ENCODE results near the gene FOXJ3.

FOXJ3 gene

DNA sequence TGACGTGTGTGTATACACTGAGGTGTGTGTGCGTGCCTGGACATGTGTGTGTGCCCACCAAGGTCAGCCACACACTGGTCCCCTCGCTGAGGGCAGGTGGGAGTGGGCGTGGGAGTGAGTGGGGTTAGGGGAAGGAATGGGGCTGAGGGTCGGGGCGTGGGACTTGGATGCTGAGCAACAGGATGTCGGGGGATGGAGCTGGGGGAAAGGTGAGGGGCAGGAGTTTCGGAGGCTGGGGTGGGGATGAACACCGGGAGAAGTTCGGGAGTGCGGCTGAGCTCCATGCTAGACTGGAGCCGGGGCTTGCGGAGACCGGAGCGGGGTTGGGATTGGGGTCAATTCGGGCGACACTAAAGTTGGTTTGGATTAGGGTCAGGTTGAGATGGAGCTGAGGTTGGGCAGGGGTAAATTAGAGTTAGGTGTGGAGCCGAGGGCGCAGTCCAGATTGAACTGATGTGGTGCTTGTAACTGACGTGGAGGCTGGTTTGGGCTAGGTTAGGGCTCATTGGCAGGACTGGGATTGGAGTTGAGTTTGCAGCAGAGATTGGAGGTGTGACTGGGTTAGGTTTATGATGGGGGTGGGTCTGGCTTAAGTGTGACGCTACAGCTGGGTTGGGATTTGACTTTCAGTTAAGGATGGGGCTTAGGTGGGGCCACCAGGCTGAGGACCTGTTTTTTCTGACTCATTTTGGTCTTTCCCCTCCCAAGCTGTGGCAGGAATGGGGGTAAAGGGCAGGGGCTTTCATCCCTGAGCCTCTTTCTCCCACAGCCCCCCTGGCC lies 167.2 kb downstream of the FOXJ3 start:
- no peak for DNase-seq (ENCODE audit: low read depth)

DNA sequence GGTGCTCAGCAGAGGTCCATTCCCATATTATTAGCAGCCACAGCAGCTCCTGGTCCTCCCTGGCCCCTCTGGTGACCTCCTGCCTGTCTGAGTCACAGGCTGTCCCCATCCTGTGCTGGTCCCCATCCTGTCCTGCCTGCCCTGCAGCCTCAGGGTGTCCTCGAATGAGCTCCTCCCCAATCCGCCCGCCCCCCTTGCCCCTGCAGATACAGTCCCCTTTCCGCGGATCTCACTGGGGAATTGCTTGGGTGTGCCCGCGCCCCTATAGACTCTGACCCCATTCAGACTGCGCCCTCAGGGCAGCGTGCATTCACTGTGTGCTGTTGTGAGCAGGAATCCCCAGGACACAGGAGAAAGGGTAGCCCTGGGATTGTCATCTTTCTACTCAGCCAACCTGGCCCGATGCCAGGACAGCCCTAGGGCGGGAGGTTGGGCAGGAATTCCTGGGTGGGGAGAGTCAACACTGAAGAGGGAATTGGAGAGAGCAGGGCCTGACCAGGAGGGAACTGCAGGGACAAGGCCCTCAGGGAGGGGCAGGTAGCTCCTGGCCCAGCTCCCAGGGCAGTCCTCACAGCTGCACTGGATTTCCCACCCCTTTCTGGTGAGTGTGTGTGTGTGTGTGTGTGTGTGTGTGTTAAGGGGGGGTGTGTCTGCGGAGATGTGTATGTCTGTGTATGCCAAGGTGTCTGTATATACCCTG lies 169.4 kb downstream of the FOXJ3 start:
- DNase-seq (ENCODE audit: low read depth): no peak

DNA sequence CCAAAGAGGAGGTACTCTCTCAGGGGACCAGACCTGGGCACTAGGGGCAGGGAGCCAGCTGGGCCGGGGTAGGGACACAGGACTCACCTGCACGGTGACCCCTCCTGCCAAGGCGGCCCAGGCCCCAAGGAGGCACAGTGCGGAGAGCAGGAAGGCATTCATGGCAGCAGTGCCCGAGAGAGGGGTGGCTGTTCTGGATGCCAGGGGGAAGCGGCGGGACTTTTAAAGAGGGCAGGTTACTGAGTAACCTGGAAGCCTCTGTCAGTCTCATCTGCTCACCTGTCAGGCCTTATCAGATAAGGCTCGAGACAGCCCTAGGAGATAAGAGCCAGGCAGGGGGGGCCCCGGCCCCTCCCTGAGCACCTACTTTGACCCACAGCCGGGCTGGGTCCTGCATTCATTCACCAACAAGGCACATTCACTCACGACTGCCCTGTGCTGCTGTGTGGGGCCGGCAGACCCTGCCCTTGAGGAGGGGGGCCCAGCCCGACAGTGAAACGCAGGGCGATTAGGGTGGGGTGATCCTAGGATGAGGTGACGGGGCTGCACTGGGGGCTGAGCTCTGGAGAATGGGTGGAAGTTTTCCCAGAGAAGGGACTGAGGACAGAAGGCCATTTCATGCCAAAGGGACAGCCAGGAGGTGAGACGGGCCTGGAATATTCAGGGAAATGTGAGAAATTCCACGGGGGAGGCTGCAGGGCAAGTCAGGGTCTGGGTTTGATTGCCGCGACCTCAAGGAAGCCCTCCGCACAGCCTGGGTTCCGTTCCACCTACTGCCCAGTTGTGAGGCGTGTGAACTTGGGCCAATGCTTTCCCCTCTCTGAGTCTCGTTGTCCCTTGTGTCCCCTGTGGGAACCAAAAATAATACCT lies 170.2 kb downstream of the FOXJ3 start, which contains the start of gene GUCA2A:
TSS of gene GUCA2A (minus strand) at position 195 of the 870 bp plus-strand sequence. CDS start at position 162, 33 bp downstream.
- no peak for DNase-seq (ENCODE audit: low read depth)

DNA sequence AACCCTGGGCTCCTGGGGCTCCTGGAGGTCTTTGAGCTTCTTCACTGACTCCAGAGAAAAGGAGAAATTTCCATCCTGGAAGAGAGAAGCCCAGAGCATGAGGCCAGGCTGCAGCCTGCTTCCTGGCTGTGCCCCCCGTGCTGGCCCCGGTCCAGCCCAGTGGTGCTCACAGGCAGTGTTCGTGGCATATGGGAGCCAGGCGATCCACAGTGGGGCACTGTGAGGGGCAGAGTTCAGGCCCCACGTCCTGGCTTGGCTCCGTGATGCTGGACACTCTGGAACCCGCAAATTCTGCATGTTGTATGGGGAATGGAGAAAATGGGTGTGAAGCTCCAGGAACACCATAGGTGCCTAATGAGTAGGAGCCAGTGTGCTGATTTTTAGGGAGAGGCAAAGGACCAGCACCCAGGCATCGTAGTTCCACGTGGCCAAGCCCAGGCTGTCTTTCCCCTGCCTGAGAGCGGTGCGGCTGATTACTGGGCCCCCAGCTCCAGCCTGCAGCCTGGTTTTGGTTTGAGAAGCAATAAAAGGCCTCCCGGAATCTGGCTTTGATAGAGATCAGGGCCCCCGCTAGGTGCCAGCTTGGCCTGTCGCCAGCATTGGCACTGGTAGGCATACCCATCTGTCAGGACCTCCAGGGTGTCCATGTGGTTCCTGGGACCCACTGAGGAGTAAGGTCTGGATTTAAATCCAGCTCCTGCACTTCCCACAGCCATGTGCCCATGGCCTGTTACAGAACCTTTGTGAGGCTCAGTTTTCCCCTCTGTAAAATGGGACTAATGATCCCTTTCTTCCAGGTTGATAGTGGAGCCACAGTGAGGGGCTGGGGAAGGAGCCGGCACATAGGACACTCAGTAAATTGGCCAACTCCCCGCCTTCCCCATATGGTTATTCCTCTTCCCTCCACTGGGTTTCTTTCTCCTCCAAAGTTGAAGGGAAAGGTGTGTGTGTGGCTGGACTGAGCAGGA lies 171.2 kb downstream of the FOXJ3 start:
- no peak for DNase-seq (ENCODE audit: low read depth)

DNA sequence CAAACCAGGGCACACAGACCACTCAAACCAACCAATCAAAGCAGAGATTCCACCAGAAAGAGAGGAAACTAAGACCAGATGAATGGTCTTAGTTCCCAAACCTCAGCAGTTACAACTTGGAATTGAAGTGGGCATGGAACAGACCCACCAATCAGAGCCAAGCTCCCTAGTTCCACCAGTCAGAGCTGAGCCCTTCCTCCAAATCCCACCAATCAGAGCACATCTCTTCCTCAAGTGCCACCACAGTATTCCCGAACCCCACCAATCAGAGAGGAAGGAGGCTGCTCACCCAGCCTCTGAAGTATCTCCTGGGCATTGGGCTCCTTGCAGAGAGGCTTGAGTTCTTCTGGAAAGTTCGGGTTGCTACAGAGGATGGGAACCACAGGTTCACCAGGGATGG lies 171.9 kb downstream of the FOXJ3 start:
- no peak for DNase-seq (ENCODE audit: low read depth)

DNA sequence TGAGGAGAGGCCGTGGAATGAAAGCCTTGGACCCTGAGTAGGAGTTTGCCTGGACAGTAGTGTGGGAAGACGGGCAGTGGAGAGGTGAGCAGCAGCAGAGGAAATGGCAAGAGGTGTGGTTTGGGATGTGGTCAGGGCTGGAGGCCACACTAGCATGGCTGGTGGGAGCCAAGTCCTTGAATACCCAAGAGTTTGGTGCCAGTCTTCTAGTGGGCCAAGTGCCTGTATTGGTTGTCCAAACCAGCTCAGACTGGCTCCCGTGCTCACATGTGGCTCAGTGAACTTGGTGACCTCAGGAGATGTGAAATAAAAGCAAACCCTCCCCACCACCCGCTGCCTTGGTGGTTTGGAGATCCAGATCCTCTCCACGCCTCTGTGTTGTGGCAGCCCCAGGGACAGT lies 172.9 kb downstream of the FOXJ3 start:
- DNase-seq (ENCODE audit: low read depth): no peak

DNA sequence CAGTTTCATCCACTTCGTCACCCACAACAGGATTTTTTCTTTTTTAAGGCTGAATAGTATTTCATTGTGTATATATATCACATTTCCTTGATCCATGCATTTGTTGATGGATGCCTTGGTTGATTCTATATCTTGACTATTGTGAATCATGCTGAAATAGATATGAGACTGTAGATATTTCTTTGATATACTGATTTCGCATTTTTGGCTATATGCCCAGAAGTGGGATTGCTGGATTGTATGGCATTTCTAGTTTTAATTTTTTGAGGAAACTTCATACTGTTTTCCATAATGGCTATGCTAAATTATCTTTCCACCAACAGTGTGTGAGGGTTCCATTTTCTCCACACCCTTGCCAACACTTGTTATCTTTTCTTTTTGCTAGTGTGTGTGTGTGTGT lies 176.8 kb downstream of the FOXJ3 start:
- no peak for DNase-seq (ENCODE audit: low read depth)

DNA sequence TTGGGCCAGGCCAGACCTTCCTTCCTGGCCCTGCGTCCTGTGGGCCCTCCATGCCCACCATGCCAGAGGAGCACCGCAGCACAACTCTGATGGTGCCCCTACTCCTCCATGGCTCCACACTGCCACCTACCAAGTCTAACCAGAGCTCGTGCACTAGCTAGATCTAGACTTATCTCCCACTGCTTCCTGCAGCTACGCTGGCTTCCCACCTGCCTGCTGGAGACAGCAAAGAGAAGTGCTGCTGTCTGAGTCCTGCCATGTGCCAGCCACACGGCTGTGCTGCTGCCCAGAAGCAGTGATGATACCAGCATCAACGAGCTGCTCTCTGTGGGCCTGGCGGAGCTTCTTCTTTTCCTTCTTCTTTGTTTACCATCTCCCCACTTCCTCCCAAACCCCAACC lies 177.4 kb downstream of the FOXJ3 start:
- DNase-seq (ENCODE audit: low read depth): no peak

DNA sequence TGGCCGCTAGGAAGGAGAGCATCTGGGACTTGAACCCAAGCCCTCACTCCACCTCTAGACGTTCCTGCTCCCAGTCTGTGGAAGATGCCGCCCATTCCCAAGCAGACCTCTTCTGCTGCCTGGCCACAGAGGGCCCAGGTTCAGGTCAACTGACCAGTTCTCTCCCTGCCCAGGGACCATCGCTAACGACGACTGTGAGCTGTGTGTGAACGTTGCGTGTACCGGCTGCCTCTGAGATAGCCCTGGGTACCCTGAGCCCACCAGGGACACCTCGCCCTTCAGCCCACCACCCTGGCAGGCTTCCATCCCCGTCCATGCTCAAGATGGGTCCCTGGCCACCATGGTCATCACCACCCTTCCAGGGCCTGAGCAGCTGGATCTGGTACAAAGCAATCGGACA lies 179.7 kb downstream of the FOXJ3 start:
- no peak for DNase-seq (ENCODE audit: low read depth)

DNA sequence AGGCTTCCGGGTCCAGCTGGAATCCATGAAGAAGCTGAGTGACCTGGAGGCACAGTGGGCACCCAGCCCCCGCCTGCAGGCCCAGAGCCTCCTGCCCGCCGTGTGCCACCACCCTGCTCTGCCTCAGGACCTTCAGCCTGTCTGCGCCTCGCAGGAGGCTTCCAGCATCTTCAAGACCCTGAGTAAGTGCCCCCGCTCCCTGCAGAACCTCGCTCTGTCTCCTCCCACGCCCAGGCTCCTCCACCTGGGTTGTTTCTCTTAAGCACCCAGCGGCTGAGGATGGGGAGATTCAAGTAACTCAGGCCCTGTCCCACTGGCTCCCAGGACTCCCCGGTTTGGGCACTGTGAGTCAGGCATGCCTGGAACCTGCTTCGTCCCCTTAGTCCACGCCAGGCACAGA lies 180.3 kb downstream of the FOXJ3 start:
- no peak for DNase-seq (ENCODE audit: low read depth)

DNA sequence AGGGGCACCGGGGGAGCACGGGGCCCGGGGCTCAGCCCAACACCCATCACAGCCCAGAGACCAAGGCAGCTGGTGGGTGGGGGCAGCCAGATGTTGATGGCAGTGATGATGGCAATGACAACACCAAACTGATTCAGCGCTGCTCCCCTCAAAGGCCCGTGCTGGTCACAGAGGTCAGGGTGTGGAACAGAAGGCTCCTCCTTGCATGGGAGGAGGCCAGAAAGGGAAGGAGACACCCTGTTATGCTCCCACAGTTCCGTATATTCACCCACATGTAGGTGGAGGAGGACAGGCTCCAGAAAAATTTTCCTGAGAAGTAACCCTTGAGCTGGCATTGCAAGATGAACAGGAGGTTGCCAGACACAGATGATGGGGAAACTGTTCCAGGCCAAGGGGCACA lies 181.4 kb downstream of the FOXJ3 start:
- no peak for DNase-seq (ENCODE audit: low read depth)

DNA sequence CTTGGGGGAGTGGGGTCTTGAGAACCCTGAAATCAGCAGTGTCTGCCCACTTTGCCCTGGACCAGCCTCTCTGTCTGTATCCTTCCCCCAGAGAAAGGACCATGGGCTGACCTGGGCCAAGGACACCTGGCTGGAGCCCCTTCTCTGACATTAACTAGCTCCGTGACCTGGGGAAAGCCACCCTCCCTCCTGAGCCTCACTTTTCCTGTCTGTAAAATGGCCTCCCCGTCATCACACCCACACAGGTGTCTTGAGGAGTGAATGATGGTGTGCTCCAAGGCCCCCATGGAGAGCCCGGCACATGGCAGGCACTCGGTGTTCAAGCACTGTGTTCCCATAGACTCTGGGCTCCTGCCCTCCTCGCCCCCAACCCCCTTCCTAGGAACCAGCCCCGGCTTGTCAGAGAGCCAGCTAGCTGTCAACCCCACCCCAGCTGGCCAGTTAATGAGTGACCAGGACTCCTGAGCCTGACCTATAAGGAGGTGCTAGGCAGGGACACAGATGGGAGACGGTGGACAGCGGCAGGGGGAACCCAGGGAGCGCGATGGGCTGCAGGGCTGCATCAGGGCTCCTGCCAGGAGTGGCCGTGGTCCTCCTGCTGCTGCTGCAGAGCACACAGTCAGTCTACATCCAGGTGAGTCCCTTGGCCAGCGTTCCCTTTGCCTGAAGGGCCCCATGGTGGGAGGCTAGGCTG lies 182.0 kb downstream of the FOXJ3 start, which contains the start of gene GUCA2B:
TSS of gene GUCA2B (plus strand) at position 504 of the 694 bp plus-strand sequence. CDS start at position 545, 41 bp downstream.
- no peak for DNase-seq (ENCODE audit: low read depth)

DNA sequence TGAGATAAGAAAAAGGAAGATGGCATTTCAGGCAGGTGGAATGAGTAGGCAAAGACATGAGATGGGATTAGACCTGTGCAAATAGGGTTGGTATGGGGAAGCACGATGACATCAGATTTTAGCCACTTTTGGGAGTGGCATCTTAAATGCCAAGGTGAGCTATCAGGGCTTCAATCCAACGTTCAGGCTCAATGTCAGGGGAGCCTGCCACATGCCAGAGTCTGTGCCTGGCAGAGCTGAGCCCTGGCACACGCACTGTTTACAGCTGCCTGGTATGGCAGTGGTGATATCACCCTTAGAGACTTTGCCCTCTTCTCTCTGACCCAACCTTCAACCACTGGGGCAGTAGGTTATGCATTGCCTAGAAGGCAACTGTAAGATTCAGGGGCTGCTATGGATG lies 182.9 kb downstream of the FOXJ3 start:
- no peak for DNase-seq (ENCODE audit: low read depth)

DNA sequence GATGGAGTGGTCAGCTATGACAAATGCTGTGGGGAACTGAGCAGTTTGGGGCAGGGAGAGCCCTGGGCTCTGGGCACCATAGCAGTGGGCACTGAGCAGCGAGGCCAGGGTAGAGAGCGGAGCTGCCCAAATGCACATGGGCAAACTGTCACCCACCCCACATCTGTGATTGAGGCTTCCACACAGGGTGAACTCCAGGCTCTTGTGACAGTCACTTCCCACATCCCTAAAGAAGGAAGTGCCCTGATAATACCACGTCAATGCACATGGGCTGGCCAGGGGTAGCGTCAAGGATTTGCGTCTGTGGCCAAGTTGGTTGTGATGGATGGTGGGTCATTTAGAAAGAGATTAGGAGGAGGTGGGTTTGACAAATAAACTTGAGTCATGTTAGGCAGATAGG lies 184.4 kb downstream of the FOXJ3 start:
- DNase-seq (ENCODE audit: low read depth): no peak

DNA sequence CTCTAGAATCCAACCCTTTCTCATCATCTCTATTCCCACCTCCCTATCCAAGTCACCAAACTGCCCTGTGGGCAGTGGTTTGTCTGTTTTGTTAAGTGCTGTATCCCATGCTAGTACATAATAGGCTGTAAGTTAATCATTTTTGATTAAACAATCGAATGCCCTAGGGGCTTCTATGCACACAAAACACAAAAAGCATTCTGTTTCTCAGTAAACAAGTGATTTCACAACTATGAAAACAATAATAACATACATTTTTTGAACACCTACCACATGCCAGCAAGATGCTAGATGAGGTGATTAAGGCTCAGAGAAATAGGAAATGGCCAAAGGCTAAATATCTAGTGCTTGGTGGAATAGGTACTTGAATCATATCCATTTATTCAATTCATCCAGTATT lies 186.9 kb downstream of the FOXJ3 start:
- no peak for DNase-seq (ENCODE audit: low read depth)

DNA sequence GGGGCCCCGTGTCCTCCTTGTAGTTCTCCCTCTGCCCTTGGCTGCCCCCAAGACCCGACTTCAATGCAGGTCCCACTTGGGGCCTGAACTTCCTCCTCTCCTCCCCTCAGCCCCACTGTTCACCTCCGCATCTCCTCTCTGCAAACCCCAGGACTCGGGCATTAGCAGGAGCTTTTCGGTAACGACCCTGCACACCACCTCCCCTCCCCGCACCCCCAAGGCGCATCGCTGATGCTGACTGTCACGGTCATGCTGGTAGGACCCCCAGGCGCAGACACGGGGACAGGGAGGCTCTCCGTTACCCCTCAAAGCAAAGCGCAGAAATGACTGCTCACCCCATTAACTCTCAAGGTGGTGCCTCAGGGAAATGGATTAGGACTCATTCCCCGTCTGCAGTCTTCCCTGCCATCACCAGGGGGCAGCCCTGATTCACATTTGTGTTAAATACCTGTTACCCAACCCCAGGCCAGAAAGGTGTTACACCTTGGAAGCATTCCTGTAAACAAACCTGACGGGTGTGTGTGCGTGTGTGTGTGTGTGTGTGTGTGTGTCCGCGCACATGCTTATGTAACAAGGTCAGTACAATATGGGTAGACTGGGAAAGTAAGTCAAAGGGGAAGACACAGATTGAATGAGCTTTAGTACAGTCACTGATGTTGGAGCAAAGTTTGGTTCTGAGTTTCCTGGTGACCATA lies 188.3 kb downstream of the FOXJ3 start:
- peak; percentile 12 for DNase-seq (ENCODE audit: low read depth)

DNA sequence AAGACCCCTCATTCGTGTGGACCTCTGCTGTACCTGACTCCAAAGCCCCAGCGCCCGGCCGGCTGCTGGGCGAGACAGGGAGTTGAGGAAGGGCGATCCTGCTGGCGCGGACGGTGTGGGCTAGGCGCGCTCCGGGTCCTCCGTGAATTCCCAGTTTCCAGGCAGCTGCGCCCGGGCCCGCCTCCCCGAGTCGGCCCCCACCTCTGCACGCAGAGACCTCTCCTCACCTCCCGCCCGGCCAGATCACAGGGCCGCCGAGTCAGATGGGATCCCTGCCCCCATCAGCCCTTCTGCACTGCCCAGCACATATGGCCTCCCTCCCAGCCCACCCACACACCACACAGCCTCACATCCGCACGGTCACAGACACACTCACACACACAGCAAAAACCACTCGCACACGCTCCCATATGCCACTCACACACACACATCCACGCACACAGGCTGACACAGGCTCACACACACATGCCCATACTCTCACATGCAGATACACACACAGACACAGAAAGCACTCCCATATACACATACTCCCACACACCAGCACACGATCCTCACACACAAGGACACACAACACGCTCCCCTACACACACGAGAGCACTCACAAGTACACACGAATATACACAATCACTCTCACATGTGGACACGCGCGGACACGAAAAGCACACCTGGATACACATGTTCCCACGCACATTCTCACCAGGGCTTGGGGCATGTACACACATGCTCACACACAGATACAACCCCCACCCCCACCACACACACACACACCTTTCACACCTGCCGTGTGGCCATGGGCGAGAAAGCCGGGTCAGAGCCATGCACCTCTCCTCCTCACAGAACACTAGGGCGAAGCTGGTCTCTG lies 189.0 kb downstream of the FOXJ3 start:
- DNase-seq (ENCODE audit: low read depth): no peak

DNA sequence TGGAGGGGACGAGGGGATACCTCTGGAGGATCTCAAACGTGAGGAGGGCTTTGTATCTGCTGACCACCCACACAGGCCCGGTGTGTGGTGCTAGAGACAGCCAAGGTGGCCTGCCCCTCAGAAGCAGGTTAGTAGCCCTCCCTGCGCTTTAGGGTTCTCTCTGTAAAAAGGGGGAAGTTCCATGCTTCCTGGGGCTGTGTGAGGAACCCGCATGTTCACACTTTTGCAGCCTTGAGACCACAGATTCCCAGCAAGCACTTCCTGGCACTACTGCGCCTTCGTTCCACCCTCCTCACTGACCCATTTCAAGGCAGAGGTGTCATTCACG lies 189.7 kb downstream of the FOXJ3 start:
- DNase-seq (ENCODE audit: low read depth): no peak

DNA sequence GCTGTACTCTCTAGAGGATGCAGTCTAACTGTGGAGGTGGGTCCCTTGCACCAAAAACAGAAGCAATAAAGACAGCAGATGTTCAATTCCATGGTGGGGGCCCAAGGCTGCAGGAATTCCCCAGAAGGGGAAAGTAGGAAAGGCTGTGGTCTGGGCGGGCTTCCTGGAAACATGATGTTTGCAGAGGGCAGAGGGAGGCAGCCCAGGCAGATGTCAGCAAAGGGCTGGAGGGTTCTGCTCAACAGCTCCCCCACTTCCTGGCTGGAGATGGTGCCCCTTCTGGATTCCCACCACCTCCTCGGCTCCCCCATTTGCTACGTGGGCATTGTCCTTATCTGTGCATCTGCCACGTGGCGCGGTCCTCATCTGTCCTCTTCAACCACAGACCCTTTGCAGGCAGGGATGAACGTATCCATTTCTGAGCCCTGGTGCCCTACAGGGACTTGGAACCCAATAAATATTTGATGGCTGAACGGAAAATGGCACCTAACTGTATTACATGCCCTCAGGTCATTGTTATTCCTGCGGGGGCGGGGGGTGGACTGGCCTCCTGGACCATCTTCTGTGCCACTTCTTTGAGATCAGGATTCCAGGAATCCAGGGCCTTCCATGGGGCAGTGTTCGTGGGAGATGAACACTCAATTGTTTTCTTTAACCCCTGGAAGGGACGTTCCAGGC lies 190.2 kb downstream of the FOXJ3 start:
- DNase-seq (ENCODE audit: low read depth): no peak

Measured in GM04504 (cell line).